K562 (cell line): ENCODE measurements around the gene FOXR1. TPM values are rescaled to one million over a fixed set of nuclear protein-coding genes. Genes with fewer than 3 reads are reported as not detected.

Experiments used
- CBX3 ChIP-seq, 2 experiments: IDR thresholded peaks; 1 replicate in 1 of 2; 2 replicates in 1 of 2; pipeline ENCODE4 v1.6.1; 2012; ENCODE audit warnings: inconsistent platforms in 2 of 2, low read length in 2 of 2, borderline replicate concordance in 1 of 2, control low read depth in 1 of 2
- EWSR1 ChIP-seq: fragments of 450-650 bp; IDR thresholded peaks from 2 replicates; pipeline ENCODE4 v1.6.1; 2018; ENCODE audit warnings: borderline replicate concordance, mild to moderate bottlenecking, low read depth, moderate library complexity; ENCODE audit not compliant: partially characterized antibody
- GABPB2 ChIP-seq: fragments of 250-450 bp; sonication (Bioruptor Pico); conservative IDR thresholded peaks from 2 replicates; pipeline ENCODE4 v1.5.1; 2021; ENCODE audit warnings: mild to moderate bottlenecking
- KDM1A ChIP-seq, 2 experiments: fragments of 450-650 bp; IDR thresholded peaks; 2 replicates each; pipeline ENCODE4 v1.6.1; 2016; ENCODE audit warnings: mild to moderate bottlenecking in 2 of 2
- TBP ChIP-seq: optimal IDR thresholded peaks from 2 replicates; pipeline ENCODE3; 2011; ENCODE audit warnings: low read depth, low read length, improper control_type of control experiment
- TOE1 ChIP-seq, 2 experiments: fragments of 450-650 bp in 1 of 2; sonication (generic) in 1 of 2; formaldehyde crosslinking in 1 of 2; IDR thresholded peaks; 2 replicates each; pipeline versions ENCODE4 v1.7.1 to v1.8.0; 2016 to 2022; ENCODE audit warnings: borderline replicate concordance in 2 of 2, mild to moderate bottlenecking in 2 of 2, antibody characterized with exemption in 1 of 2, inconsistent platforms in 1 of 2, low read depth in 1 of 2, missing genetic modification reagents in 1 of 2, moderate library complexity in 1 of 2
- ZNF134 ChIP-seq: fragments of 250-450 bp; sonication (Bioruptor Pico); conservative IDR thresholded peaks from 2 replicates; pipeline ENCODE4 v1.4.0; 2020
- polyA plus RNA-seq, 8 experiments: library from polyadenylated mRNA; depleted of rRNA in 4 of 8; stranded (reverse) in 5 of 8; unstranded in 3 of 8; fragments of >200 nt; fragmentation: Nextera tagmentation in 2 of 8; fragmentation: Illumina TruSeq in 1 of 8; extraction: Ambion mirVana in 2 of 8; extraction: Trizol in 1 of 8; gene quantifications; 2 replicates each; pipeline versions ENCODE4 v1.2.1 to v1.2.3, GENCODE V29; 2011 to 2014; ENCODE audit warnings: inconsistent platforms in 1 of 8, missing spikeins in 1 of 8
- total RNA-seq, 7 experiments: library from RNA; depleted of rRNA in 6 of 7; stranded (reverse); fragments of >200 nt in 6 of 7; fragmentation: Illumina TruSeq in 2 of 7; extraction: Trizol in 2 of 7; gene quantifications; 2 replicates each; pipeline versions ENCODE4 v1.2.1 to v1.2.3, GENCODE V29; 2011 to 2021; ENCODE audit warnings: low replicate concordance in 1 of 7
- TF ChIP-seq, protein P1 (sequence below): fragments of 250-450 bp; sonication (Bioruptor Pico); IDR thresholded peaks from 2 replicates; pipeline ENCODE4 v1.4.0; 2020; ENCODE audit warnings: mild to moderate bottlenecking, moderate library complexity
- TF ChIP-seq, protein P2 (sequence below): sonication (generic); formaldehyde crosslinking; IDR thresholded peaks from 2 replicates; pipeline ENCODE4 v1.8.1; 2023; ENCODE audit warnings: mild to moderate bottlenecking, missing genetic modification reagents, moderate library complexity
- TF ChIP-seq, protein P3 (sequence below): fragments of 450-650 bp; IDR thresholded peaks from 2 replicates; pipeline ENCODE4 v1.7.0; 2016; ENCODE audit warnings: borderline replicate concordance
- TF ChIP-seq, protein P4 (sequence below): sonication (generic); formaldehyde crosslinking; IDR thresholded peaks from 2 replicates; pipeline ENCODE4 v1.8.0; 2022; ENCODE audit warnings: missing genetic modification reagents, mild to moderate bottlenecking, moderate library complexity, borderline replicate concordance
- TF ChIP-seq, protein P5 (sequence below): sonication (generic); formaldehyde crosslinking; IDR thresholded peaks from 2 replicates; pipeline ENCODE4 v1.9.0; 2022; ENCODE audit warnings: mild to moderate bottlenecking, missing genetic modification reagents
- TF ChIP-seq, protein P6 (sequence below): sonication (generic); formaldehyde crosslinking; IDR thresholded peaks from 2 replicates; pipeline ENCODE4 v1.8.1; 2023; ENCODE audit warnings: missing genetic modification reagents, mild to moderate bottlenecking, borderline replicate concordance

Gene FOXR1
- total and polyA plus RNA-seq, 9 of the 15 experiments (the other 6 are each of a cell fraction or from before 2014, with no cell fraction given): not detected

DNA sequence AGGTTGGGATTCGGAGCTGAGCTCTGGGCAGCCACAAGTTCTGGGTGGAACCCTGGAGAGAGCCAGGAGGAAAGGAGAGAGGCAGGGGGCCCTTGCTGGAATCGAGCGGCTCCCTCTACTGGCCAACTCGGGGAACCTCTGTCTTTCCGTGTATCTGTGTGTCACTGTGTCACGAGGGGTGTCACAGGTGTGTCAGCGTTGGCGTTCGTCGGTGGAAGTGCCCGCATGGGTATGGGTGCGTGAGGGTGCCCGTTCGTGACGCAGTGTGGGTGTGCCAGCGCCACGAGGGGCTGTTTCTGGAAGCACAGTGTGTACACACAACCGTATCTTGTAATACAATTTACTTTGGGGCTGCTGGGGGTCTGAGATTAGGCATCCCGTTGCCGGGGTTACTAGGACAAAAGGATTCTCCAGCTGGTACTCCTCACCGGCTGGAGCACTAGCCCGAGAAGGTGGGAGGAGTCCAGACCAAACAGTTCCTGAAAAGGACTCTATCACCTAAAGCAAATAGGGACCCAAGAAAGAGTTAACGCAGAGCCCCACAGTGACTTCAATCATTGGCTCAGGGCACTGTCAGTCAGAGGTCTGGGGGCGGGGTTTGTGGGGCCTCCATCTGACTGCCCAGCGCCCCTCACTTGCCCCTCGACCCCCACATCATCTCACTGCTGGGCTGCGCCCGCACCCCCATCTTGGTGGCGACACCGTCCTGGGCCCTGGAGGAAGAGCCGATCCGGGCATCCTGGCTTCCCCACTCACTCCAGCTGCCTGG, 43.3 kb upstream of the FOXR1 start (continued):
- peak; percentile 92 for TF ChIP-seq TOE1 (IDR thresholded peaks at IDR 0.05; ENCODE audit: borderline replicate concordance)
- TF ChIP-seq TOE1 (CRISPR knock-in tag; IDR thresholded peaks at IDR 0.05; ENCODE audit: borderline replicate concordance, low read depth): no peak
- TF ChIP-seq, protein P1, sequence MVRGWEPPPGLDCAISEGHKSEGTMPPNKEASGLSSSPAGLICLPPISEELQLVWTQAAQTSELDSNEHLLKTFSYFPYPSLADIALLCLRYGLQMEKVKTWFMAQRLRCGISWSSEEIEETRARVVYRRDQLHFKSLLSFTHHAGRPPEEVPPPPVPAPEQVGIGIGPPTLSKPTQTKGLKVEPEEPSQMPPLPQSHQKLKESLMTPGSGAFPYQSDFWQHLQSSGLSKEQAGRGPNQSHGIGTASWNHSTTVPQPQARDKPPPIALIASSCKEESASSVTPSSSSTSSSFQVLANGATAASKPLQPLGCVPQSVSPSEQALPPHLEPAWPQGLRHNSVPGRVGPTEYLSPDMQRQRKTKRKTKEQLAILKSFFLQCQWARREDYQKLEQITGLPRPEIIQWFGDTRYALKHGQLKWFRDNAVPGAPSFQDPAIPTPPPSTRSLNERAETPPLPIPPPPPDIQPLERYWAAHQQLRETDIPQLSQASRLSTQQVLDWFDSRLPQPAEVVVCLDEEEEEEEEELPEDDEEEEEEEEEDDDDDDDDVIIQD (CRISPR knock-in tag): no peak
- no peak for TF ChIP-seq GABPB2 (CRISPR knock-in tag)
- TF ChIP-seq, protein P2, sequence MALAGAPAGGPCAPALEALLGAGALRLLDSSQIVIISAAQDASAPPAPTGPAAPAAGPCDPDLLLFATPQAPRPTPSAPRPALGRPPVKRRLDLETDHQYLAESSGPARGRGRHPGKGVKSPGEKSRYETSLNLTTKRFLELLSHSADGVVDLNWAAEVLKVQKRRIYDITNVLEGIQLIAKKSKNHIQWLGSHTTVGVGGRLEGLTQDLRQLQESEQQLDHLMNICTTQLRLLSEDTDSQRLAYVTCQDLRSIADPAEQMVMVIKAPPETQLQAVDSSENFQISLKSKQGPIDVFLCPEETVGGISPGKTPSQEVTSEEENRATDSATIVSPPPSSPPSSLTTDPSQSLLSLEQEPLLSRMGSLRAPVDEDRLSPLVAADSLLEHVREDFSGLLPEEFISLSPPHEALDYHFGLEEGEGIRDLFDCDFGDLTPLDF (CRISPR knock-in tag): no peak
- TF ChIP-seq KDM1A (IDR thresholded peaks at IDR 0.05): peak in 1 of 2 experiments; percentile 65; a peak in 1 of 4 replicates
- TF ChIP-seq, protein P3, sequence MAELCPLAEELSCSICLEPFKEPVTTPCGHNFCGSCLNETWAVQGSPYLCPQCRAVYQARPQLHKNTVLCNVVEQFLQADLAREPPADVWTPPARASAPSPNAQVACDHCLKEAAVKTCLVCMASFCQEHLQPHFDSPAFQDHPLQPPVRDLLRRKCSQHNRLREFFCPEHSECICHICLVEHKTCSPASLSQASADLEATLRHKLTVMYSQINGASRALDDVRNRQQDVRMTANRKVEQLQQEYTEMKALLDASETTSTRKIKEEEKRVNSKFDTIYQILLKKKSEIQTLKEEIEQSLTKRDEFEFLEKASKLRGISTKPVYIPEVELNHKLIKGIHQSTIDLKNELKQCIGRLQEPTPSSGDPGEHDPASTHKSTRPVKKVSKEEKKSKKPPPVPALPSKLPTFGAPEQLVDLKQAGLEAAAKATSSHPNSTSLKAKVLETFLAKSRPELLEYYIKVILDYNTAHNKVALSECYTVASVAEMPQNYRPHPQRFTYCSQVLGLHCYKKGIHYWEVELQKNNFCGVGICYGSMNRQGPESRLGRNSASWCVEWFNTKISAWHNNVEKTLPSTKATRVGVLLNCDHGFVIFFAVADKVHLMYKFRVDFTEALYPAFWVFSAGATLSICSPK: no peak
- TF ChIP-seq, protein P4, sequence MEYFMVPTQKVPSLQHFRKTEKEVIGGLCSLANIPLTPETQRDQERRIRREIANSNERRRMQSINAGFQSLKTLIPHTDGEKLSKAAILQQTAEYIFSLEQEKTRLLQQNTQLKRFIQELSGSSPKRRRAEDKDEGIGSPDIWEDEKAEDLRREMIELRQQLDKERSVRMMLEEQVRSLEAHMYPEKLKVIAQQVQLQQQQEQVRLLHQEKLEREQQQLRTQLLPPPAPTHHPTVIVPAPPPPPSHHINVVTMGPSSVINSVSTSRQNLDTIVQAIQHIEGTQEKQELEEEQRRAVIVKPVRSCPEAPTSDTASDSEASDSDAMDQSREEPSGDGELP (CRISPR knock-in tag): peak; percentile 54; the same call in 1 of the 2 replicates
- TF ChIP-seq ZNF134 (CRISPR knock-in tag): no peak
- peak; percentile 12 for TF ChIP-seq TBP
- TF ChIP-seq EWSR1: no peak
- TF ChIP-seq, protein P5, sequence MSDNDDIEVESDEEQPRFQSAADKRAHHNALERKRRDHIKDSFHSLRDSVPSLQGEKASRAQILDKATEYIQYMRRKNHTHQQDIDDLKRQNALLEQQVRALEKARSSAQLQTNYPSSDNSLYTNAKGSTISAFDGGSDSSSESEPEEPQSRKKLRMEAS (CRISPR knock-in tag): peak; percentile 27; the same call in 1 of the 2 replicates
- TF ChIP-seq, protein P6, sequence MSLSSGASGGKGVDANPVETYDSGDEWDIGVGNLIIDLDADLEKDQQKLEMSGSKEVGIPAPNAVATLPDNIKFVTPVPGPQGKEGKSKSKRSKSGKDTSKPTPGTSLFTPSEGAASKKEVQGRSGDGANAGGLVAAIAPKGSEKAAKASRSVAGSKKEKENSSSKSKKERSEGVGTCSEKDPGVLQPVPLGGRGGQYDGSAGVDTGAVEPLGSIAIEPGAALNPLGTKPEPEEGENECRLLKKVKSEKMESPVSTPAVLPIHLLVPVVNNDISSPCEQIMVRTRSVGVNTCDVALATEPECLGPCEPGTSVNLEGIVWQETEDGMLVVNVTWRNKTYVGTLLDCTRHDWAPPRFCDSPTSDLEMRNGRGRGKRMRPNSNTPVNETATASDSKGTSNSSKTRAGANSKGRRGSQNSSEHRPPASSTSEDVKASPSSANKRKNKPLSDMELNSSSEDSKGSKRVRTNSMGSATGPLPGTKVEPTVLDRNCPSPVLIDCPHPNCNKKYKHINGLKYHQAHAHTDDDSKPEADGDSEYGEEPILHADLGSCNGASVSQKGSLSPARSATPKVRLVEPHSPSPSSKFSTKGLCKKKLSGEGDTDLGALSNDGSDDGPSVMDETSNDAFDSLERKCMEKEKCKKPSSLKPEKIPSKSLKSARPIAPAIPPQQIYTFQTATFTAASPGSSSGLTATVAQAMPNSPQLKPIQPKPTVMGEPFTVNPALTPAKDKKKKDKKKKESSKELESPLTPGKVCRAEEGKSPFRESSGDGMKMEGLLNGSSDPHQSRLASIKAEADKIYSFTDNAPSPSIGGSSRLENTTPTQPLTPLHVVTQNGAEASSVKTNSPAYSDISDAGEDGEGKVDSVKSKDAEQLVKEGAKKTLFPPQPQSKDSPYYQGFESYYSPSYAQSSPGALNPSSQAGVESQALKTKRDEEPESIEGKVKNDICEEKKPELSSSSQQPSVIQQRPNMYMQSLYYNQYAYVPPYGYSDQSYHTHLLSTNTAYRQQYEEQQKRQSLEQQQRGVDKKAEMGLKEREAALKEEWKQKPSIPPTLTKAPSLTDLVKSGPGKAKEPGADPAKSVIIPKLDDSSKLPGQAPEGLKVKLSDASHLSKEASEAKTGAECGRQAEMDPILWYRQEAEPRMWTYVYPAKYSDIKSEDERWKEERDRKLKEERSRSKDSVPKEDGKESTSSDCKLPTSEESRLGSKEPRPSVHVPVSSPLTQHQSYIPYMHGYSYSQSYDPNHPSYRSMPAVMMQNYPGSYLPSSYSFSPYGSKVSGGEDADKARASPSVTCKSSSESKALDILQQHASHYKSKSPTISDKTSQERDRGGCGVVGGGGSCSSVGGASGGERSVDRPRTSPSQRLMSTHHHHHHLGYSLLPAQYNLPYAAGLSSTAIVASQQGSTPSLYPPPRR (CRISPR knock-in tag): no peak
- TF ChIP-seq CBX3 (IDR thresholded peaks at IDR 0.05; ENCODE audit: borderline replicate concordance in 1 of 2, low read length in 2 of 2): no peak
